ENCODE measurements around the gene SLC35B1.

DNA sequence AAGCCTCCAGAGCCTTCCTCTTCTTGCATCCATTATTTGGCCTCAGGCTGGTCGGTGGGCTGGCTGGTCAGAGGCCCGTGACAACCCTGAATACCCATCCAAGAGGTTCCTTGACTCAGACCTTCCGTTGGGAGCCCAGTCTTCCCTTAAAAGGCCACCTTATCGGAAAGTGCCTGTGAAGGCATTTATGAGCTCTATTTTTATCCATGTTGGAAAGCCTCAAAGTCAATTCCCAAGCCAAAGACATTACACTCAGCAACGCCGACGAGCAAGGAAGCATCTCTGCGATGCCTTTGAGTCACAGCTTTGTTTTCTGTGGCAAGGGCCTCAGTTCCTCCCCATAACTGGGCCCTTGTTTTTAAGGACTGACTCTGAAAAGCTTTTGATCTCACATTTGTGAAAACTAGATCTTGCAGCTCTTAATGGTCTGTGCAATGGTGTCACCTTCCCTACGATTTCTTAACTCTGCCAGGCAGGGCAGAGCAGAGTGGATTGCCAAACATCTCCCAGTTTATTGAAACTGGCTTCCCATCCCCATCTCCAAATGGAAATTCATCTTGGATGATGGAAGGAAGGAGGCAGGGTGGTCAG, 16.6 kb downstream of the SLC35B1 start:
- TF ChIP-seq, protein P1, sequence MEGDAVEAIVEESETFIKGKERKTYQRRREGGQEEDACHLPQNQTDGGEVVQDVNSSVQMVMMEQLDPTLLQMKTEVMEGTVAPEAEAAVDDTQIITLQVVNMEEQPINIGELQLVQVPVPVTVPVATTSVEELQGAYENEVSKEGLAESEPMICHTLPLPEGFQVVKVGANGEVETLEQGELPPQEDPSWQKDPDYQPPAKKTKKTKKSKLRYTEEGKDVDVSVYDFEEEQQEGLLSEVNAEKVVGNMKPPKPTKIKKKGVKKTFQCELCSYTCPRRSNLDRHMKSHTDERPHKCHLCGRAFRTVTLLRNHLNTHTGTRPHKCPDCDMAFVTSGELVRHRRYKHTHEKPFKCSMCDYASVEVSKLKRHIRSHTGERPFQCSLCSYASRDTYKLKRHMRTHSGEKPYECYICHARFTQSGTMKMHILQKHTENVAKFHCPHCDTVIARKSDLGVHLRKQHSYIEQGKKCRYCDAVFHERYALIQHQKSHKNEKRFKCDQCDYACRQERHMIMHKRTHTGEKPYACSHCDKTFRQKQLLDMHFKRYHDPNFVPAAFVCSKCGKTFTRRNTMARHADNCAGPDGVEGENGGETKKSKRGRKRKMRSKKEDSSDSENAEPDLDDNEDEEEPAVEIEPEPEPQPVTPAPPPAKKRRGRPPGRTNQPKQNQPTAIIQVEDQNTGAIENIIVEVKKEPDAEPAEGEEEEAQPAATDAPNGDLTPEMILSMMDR (IDR thresholded peaks at IDR 0.05), result no peak
- no peak for TF ChIP-seq POLR2A (IDR thresholded peaks at IDR 0.05)
- no peak for TF ChIP-seq POLR2AphosphoS5 (IDR thresholded peaks at IDR 0.05)
